Endothelial cell of umbilical vein (primary cell): ENCODE results near the gene KRTAP13-4.

Experiments
- CTCF ChIP-seq, 2 donors: IDR thresholded peaks; 1 replicate in 1 of 2; 2 replicates in 1 of 2; pipeline ENCODE4 v1.5.1; 2011; ENCODE audit warnings: low read length in 2 of 2, mild to moderate bottlenecking in 2 of 2, moderate library complexity in 2 of 2, control low read depth in 1 of 2, inconsistent platforms in 1 of 2, low read depth in 1 of 2; ENCODE audit not compliant: insufficient read depth in 1 of 2; ENCODE audit errors: extremely low read depth in 1 of 2
- EZH2 ChIP-seq: IDR thresholded peaks from 2 replicates; pipeline ENCODE4 v1.6.1; 2012; ENCODE audit warnings: borderline replicate concordance, low read depth, mild to moderate bottlenecking, moderate library complexity, low read length, inconsistent platforms; ENCODE audit not compliant: severe bottlenecking
- FOS ChIP-seq: IDR thresholded peaks from 2 replicates; pipeline ENCODE4 v1.6.1; 2011; ENCODE audit warnings: mild to moderate bottlenecking, low read length, moderate library complexity, borderline replicate concordance; ENCODE audit not compliant: insufficient read depth
- POLR2A ChIP-seq: IDR thresholded peaks from 2 replicates; pipeline ENCODE4 v1.6.1; 2012; ENCODE audit warnings: low read depth, mild to moderate bottlenecking, control low read depth, low read length
- POLR2AphosphoS5 ChIP-seq: IDR thresholded peaks from 2 replicates; pipeline ENCODE4 v1.6.1; 2012; ENCODE audit warnings: low read depth, mild to moderate bottlenecking, control low read depth, low read length, moderate library complexity; ENCODE audit not compliant: insufficient read depth

- TF ChIP-seq CTCF (IDR thresholded peaks at IDR 0.05; ENCODE audit: extremely low read depth in 1 of 2, insufficient read depth in 1 of 2, low read depth in 1 of 2, low read length in 2 of 2) (no peak), POLR2A (no peak), FOS (no peak), EZH2 (no peak), POLR2AphosphoS5 (no peak)
Measured at GRCh38 chr21:30430170-30430655, at the start of gene KRTAP13-4.
